HG02678 (cell line): Measurements from ENCODE around the gene KMT5B.
"Not testable (repeated sequence)": the region's sequence is repeated elsewhere in the genome, so short reads cannot be mapped to it uniquely, and the experiment has no call there.

Source experiments
- ATAC-seq: cut with Tn5 transposase; IDR thresholded peaks from one replicate; pipeline ENCODE4 v1.9.1; 2021; ENCODE audit warnings: mild to moderate bottlenecking, moderate library complexity; ENCODE audit not compliant: unreplicated experiment

Gene KMT5B

DNA sequence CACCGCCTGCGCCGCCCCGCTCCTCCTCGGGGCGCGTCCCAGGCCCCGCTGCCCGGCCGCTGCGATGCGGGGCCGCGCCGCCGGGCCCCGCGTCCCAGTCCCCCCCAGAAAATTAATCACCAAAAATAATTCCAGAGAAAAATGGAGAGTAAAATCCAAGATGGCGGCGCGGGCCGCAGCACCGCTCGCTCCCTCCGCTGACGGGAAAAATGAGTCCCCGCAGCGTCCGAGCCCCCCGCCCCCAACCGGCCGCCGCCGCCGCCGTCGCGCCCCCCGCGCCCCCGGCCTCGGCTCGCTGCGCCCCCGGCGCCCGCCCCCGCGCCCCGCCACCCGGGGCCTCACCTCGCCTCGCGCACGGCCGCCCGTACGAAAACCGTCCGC, at the start of gene KMT5B:
TSS of gene KMT5B (minus strand) at position 162 of the 381 bp plus-strand sequence. CDS start 23,220 bp downstream, outside the sequence.
- peak; percentile 28 for ATAC-seq

DNA sequence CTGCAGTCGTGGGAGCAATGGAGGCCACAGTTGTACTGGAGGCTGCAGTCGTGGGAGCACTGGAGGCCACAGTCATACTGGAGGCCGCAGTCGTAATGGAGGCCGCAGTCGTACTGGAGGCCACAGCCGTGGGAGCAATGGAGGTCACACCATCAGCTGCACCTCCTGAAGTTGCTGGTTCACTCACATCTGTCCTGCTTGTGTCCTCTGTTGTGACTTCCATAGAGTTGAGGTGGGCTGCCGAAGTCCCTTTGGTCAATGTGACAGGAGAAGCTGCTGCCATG, 49.4 kb upstream of the KMT5B start:
- no peak for ATAC-seq

DNA sequence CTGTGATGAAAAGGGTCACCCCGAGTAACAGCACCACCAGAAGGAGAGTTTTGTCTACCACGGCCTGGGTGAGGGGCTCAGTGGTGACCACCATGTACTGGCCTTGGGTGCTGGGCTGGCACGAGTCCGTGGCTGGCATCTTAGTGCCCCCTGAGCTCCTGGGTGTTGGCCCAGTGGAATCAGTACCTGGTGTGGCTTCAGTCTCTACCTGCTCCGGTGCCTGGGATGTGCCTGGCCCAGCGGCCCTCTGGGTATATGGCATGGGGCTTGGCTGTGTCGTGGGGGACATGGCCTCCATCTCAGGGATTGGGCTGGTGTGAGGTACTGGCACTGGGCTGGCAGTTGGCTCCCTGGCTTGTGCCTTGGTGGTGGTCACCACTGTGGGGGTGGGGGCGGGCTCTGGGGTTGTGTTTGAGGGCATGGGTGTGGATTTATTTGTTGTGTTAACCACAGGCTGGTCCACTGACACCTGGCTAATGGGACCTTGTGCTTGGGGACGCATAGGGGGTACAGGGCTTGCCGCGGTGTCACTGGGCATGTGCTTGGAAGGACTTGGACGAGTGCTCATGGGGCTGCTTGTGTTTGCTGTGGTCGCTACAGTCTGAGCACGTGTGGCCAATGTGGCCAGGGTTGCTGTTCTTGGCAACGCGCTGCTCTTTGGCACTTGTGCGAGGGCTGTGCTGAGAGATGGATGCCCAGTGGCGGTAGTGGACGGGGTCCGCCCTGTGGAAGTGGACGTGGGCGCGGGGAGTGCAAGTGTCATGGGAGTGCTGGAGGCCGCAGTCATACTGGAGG, 48.9 kb upstream of the KMT5B start:
- ATAC-seq = no peak

DNA sequence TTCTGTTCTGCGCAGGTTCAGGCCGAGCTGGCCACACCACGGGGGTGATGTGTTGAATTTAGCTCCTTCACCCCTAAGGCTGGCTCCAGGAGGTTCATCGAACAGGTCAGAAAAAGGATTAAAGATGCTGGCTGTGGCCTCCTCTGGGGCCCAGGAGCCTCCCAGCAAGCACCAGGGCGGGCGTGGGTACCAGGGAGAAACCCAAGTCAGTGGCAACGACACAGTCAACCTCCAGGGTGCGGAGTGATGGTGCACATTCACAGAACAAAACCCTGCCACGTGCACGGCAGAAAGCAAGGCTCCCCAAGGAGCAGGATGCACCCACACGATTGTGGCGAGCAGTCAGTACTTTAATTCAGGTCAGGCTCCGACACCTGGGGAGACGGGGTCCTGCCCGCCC, 47.9 kb upstream of the KMT5B start:
- no peak for ATAC-seq

DNA sequence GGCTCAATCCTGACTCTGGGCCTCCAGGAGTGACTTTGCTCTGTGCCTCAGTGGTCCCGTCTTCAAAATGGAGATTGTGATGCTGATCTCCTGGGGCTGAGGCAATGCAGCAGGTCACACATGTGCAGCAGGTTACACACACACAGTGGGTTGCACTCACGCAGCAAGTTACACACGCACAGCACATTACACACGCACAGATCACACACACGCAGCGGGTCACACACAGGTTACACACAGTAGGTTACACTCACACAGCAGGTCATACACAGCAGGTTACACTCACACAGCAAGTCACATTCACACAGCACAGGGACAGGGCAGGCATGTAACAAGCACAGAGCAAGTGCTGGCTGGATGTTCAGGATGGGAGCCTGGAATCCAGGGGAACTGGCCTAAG, 47.4 kb upstream of the KMT5B start:
- ATAC-seq = no peak

DNA sequence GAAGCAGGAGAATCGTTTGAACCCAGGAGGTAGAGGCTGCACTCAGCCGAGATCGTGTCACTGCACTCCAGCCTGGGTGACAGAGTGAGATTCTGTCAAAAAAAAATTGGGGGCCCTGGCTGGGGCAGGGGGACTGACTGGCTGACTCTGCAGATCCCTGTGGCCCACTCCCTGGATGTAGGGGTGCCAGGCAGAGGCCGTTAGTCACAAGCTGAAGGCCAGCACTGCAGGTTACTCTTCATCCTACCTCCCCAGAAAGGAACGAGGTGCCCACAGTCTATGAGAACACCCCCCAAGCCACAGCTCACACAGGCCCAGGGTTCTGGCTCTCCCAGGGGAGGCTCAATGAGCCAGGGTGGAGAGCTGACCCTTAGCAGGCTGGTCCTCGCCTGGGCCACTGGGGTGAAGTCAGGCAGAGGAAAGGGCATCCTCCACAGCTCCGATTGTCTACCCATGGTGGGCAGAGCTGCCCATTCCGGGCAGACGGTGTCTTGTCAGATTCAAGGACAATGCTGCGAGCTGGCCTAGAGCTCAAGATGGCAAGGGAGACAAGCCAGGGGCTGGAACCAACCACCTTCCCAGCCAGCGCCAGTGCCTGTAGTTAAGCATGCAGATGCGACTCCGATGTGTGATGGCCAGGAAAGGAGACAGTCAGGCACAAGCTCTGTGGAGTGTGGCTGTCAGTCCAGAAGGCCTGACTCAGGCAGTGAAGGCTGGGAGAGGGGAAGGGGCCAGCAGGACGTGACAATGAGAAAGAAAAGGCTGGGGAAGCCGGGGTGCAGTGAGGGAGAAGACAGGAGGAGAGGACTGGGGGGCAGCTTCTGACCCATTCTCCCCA, 46.2 kb upstream of the KMT5B start:
- no peak for ATAC-seq

DNA sequence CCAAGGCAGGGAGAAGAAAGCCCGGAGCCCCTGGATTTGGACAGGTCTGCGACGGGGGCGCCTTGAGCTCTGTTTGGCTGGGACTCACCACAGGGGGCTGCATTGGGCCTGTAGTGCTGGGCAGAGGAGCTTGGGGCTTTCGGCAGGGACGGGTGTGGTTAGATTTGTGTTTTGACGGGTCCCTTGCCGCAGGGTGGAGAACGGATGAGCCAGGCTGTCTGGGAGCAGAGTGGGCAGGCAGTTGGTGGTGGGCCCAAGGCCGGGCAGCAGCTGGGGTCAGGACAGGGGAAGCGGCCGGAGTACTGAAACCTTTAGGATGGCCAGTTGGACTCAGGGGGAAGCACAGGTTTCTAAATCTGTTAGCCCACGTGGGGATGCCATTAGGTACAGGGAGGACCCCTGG, 45.3 kb upstream of the KMT5B start:
- no peak for ATAC-seq

DNA sequence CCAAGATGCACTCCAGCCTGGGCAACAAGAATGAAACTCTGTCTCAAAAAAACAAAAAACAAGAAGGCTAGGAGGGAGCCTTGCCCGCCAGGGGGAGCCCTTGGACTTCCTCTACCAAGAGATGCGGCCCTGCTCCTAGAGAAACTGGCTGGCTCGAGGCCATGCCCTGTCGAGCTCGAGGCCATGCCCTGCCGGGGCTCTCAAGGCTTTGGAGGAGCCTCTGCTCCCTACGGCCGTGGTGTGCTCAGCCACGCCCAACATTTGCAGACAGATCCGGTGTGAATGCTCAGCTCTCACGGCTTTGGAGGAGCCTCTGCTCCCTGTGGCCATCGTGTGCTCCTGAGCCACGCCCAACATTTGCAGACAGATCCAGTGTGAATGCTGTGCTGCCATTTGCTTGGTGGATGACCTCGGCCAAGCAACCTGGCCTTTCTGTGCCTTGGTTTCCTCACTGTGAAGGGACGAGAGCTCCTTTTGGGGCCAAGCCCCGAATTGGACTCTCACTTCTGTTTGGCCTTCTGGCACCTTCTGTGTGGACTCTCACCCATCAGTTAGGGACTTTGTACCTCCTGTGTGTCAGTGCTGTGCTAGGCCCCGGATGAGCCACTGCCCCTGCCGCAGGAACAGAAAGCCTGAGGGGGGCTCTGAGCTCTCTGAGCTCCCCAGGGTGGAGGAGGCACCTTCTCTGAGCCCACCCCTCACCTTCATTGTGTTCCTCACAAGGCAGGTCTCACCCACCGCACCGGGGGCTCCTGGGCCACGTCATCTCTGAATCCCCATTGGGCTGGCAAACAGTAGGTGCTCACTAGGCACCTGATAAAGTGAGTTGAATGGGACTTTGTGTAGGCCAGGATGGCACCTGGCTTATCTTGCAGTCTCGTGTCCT, 44.6 kb upstream of the KMT5B start:
- ATAC-seq = peak; percentile 47

DNA sequence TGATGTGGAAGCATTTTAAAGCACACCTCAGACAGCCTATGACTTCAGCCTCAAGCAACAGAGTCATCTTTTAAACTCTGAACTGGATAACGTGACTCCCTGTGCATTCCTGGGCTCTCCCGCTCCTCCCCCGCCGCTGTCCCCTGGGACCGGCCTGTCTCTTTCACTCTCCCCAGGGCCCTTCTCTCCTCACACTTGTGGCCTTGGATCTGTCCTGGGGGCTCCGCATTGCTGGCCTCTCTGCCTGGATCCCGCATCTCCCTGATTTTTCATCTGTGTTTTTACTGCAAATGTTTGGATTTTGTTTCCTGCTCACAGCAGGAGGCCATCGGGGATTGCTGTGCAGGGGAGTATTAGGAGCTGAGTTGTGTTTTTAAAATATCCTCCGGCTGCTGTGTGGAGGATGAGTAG, 43.2 kb upstream of the KMT5B start:
- ATAC-seq = no peak

DNA sequence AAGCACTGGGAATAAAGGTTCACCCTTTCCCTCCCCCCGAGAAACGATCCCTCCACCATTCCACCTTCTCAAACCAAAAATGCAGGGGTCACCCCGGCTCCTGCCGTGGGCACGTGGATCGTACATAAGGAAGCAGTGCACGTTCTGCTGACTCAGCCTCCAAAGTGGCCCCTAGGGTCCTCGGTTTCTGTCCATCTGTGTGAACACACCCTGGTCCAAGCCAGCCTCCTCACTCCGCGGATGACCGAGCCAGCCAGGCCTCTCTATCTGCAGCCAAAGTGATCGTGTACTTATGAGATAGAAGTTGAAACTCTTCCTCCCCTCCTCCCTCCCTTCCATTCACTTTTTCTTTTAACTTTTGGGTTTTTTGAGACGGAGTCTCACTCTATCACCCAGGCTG, 42.4 kb upstream of the KMT5B start:
- ATAC-seq = no peak

DNA sequence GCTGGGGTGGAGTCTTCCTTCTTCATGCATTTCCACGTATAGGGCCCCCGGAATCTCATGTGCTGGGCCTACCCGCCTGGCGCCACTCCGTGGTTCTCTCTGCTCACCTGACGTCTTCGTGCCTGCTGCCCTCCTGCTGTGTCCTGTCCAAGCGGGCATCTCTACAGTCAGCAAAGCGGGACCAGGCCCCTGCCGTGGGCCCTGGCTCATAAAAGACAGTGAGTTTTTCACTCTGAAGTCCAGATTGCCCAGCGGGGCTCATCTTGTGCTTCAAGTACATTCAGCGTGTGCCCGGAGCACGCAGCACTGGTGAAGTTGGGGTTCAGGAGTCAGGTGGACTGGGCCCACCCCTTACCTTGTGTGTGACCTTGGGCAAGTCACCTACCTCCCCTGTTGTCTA, 41.3 kb upstream of the KMT5B start:
- ATAC-seq = no peak

DNA sequence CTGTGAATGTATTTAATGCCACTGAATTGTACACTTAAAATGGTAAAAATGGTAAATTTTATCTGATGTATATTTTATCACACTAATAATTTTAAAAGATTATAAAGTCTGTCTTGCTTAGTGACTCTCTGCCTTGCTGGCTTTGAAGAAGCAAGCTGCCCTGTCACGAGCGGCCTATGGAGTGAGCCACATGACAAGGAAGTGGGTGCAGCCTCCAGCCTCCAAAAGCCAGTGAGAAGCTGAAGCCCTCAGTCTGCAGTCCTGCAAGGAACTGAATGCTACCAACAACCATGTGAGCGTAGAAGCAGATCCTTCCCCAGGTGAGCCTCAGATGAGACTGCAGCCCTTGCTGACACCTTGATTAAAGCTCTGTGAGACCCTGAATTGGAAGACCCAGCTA, 38.7 kb upstream of the KMT5B start:
- no peak for ATAC-seq

DNA sequence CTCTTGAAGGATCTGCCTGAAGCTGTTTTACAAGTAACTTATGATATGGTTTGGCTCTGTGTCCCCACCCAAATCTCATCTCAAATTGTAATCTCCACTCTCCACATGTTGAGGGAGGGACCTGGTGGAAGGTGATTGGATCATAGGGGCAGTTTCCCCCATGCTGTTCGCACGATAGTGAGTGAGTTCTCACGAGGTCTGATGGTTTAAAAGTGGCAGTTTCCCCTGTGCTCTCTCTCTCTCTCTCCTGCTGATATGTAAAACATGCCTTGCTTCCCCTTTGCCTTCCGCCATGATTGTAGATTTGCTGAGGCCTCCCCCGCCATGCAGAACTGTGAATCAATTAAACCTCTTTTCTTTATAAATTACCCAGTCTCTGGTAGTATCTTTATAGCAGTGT, 31.8 kb upstream of the KMT5B start:
- ATAC-seq = not testable (repeated sequence)

DNA sequence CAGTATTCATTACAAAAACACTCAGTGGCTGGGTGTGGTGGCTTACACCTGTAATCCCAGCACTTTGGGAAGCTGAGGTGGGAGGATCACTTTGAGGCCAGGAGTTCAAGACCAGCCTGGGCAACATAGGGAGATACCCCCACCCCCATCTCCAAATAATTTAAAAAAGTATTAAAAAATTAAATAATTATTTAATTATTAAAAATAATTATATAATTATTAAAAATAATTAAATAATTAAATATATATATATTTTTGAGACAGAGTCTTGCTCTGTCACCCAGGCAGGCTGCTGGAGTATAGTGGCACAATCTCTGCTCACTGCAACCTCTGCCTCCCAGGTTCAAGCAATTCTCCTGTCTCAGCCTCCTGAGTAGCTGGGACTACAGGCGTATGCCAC, 30.8 kb upstream of the KMT5B start:
- not testable (repeated sequence) for ATAC-seq

DNA sequence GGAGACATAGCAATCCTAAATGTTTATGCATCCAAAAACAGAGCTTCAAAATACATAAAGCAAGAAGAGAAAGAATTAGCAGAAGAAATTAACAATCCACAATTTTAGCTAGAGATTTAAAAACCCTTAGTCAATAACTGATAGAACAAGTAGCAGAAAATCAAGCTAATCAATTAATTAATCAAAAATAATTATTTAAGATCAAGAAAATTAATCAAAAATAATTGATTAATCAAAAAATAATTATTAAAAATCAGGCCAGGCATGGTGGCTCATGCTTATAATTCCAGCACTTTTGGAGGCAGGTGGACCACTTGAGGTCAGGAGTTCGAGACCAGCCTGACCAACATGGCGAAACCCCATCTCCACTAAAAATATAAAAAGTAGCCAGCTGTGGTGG, 29.5 kb upstream of the KMT5B start:
- ATAC-seq = no peak

DNA sequence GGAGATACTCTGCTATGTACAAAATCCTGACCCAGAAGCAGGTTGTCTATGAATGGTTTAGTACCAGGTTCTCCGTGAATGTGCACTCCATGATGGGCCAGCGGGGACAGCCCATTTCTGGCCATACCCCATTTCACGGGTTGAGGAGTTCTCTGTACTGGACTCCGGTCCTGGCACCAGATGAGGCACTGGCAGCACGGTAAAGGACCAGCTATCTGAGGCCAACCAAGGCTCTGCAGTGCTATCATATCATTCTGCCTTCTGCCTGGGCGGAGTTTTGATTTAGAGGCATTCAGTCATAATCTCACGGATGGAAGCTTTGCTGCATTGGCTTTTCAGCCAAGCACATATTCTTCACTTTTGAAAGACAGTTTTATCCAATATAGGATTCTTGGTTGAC, 18.5 kb upstream of the KMT5B start:
- ATAC-seq = no peak

DNA sequence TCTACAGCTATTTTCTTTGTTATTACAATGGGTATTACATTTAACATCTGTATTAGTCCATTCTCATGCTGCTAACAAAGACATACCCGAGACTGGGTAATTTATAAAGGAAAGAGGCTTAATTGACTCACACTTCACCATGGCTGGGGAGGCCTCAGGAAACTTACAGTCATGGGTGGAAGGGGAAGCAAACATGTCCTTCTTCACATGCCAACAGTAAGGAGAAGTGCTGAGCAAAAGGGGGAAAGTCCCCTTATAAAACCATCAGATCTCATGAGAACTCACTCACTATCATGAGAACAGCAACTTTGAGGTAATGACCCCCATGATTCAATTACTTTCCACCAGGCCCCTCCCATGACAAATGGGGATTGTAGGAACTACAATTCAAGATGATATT, 16.5 kb upstream of the KMT5B start:
- ATAC-seq = no peak

DNA sequence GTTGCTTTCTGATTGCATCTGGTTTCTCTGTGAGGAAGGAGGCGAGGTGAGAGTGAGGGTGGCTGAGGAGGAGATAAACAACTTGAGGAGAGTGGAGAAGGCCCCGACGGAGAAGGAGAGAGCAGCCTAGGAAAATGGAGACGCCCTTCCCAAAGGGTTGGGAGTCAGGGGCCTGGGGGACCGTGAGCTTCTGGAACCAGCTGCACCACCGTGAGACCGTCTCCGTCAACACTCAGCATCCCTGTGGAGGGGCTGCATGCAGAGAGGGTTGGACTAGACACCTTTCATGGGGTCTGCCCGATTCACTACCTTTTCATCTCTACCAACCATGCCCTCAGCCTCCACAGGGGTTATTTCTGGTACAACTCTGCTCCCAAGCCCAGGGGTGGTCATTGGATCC, 13.3 kb upstream of the KMT5B start:
- no peak for ATAC-seq

DNA sequence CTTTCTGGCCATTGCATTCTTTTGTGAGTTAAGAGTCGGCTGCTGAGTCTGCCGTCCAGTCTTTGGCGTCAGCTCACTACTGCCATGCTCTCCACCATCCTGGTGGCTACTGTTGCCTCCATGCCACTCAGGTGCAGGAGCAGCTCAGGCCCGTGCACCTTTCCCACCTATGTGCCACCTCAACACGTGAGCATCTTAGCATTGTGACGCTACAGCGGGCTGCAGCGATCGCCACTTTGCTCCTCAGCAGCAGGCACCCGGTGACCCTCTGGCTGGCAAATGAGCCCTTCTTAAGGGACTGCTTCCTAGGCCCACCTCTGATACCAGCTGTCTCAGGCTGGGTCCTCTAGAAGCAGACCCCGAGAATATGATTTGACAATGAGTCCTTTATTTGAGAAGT, 11.5 kb upstream of the KMT5B start:
- ATAC-seq = no peak

DNA sequence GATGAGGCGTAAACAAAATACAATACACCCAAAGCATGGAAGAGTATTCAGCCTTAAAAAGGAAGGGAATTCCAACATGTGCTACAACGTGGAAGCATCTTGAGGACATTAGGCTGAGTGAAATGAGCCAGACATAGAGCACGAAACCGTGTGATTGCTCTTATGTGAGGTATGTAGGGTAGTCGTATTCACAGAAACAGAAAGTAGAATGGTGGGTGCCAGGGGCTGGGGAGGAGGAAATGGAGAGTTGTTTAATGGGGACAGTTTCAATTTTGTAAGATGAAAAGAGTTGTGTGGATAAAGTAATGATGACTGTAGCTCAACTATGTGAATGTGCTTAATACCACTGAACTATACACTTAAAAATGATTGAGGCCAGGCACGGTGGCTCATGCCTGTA, 10.2 kb upstream of the KMT5B start:
- ATAC-seq = no peak

DNA sequence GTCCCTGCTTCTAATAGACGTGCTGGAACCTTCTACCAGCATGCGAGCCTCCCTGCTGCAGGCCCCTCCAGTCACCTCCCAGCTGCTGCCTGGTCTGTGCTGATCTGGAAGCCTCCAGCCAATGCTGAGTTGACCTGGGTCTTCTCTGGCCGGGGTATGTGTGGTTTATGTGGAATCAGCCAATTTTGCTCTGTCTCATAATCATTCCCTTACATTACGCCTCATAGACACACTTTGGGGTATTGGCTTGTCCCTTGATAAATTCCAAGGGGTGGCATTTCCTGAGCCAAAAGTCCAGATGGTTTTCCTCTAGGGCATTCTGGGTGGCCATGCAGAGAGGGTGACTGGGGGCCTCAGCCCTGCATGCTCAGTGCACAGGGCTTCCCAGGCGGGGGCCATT, 8.3 kb upstream of the KMT5B start:
- no peak for ATAC-seq
